Measurements from ENCODE around the gene KCNJ6. TPM values are rescaled to one million over a fixed set of nuclear protein-coding genes. Genes with fewer than 3 reads are reported as not detected.

The KCNJ6 gene
- total RNA-seq, 2 experiments from 2014 or later, result not detected

DNA sequence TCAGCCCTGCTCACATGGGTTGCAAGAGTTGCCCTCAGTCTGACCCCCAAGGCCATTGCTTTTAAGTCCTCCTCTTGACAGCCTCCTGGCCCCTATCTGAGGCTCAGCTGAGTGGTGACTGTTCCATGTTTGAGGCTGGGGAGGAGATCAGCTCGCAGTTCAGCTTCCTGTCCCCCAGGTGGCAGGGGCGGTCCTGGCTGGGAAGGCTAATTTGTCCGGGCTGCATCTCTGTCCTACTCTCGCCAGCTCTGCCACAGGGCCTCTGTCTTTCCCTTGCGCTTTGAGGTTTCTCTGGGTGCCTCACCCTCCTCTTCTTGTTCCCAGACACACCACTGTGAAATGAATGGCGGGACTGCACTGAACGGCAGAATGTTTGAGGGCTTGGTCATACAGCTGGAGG, 157.3 kb downstream of the KCNJ6 start:
- Mint-ChIP-seq H3K27me3 (no peaks in the 10 kb centered on the region), H3K36me3 (no peaks in the 10 kb centered on the region), H3K27ac (no peak overlapping the region), H3K4me3 (no peak overlapping the region), H3K4me1 (no peaks in the 10 kb centered on the region), H3K9me3 (ENCODE audit: low read depth) (no peaks in the 10 kb centered on the region)
- no peak for ATAC-seq
- no peak for DNase-seq
- CTCF ChIA-PET, result no interaction called here

DNA sequence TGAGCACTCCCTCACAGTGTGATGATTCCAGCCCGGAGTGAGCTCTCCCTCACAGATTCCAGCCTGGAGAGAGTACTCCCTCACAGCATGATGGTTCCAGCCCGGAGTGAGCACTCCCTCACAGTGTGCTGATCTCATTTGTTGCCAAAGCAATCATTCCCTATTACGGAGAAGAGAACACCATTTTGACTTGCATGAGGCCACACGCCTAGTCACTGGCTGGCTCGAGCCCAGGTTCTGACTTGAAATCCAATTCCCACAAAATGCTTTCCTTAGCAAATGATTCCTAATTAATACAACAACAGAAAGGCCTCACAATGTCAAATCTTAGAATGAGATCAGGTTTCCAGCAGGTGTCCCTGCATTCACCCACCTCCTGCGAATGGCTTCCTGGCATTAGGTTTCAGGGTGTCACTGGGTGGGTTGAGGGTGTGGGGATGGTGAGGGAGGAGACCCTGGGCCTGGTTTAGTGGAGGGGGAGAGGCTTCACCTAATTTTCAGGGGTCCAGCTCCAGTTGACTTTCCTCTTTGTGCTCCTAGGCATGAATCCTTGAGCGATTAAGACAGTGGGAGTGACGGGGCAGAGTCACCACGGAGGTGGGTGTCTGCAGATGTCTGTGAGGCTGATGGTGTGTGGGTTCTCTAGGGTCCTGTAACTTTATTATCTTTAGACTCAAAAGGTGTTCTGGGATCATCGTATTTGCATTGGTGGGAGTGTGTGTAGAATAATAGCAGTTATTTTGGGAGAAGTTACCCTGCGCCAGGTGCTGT, 158.5 kb downstream of the KCNJ6 start:
- DNase-seq (no peak), ATAC-seq (no peak)
- Mint-ChIP-seq H3K4me3 (no peak overlapping the region), H3K36me3 (no peaks in the 10 kb centered on the region), H3K27ac (no peak overlapping the region), H3K4me1 (no peaks in the 10 kb centered on the region), H3K27me3 (no peaks in the 10 kb centered on the region), H3K9me3 (ENCODE audit: low read depth) (no peaks in the 10 kb centered on the region)
- CTCF ChIA-PET, result no interaction called here

DNA sequence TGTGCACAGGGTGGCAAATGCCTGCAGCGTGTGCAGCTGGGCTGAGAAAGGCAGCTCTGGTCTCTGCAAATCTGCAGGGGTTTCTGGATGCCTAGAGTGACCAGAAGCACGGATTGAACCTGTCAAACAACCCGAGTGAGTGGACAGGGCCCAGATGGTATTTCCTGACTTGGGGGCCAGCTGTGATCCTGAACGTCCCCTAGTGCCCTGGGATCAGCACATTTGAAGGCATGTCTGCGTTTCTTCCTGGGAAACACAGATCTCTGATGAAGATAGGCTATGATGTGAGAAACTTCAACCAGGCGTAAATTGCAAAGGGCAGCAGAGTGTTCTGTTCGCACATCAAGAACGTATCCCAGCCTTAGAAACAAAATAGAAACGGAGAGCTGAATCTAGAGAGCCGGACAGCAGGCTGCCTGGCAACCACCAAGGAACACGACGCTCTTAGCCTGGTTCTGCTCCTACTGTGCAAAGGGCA, 163.1 kb downstream of the KCNJ6 start:
- Mint-ChIP-seq H3K27me3 (no peaks in the 10 kb centered on the region), H3K36me3 (no peaks in the 10 kb centered on the region), H3K4me1 (no peaks in the 10 kb centered on the region), H3K27ac (no peak overlapping the region), H3K9me3 (ENCODE audit: low read depth) (no peaks in the 10 kb centered on the region), H3K4me3 (no peak overlapping the region)
- ATAC-seq (no peak), DNase-seq (no peak)
- CTCF ChIA-PET, result no interaction called here

DNA sequence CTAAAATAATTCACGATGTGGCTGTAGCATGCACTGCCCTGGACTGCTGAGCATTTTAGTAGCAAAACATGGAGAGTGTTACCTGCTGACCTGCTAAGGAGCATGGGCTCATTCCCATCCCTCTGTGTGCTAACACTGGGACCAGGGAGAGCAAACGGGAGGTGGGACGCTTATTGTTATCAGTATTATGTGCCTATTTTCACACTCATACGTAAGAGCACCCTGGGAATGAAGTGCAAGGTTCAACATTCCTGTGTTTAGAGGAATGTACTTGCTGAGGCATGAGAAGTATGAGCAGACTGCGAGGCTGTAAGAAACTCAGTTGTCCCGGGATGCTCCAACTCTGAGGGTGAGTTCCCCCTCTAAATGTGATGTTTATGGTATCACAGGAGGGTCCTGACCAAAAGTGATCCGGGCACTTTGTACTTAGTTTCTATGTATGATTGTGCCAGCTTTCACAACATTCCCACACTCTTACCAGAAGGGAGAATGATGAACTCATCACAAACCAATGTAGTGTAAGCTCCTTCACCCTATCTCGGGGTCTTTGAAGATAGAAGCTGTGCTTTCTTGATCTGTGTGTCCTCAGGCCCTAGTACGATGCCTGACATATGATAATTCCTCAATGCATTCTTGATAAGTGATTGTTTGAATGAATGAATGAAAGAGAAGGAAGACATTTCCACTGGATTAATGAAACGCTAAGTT, 164.8 kb downstream of the KCNJ6 start:
- DNase-seq (no peak), ATAC-seq (no peak)
- Mint-ChIP-seq H3K4me1 (no peaks in the 10 kb centered on the region), H3K27ac (no peak overlapping the region), H3K9me3 (ENCODE audit: low read depth) (no peaks in the 10 kb centered on the region), H3K36me3 (no peaks in the 10 kb centered on the region), H3K4me3 (no peak overlapping the region), H3K27me3 (no peaks in the 10 kb centered on the region)
- CTCF ChIA-PET, result no interaction called here

DNA sequence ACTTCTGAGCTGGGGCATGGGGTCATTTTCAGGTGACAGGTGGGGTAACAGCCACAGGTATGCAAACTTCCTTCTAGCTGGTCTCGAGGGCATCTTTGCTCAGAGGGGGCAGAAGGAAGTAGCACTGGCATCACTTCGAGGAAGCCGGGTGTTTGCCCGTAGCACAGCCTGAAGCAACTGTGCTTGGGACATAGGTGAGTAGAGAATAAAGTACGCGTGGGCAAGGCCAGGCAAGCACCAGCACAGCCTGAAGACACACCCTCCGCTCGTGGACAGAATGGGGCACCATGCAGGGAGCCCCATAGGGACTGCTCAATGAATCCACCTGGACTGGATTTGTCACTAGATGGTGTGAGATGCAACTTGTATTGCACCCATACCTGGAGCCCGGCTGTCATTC, 167.1 kb downstream of the KCNJ6 start:
- no peak overlapping the region for H3K4me3 Mint-ChIP-seq
- CTCF ChIA-PET, result no interaction called here
- H3K36me3 Mint-ChIP-seq, result no peaks in the 10 kb centered on the region
- H3K27me3 Mint-ChIP-seq, result no peaks in the 10 kb centered on the region
- H3K4me1 Mint-ChIP-seq, result no peaks in the 10 kb centered on the region
- no peak for DNase-seq
- H3K9me3 Mint-ChIP-seq (ENCODE audit: low read depth), result no peaks in the 10 kb centered on the region
- no peak for ATAC-seq
- no peak overlapping the region for H3K27ac Mint-ChIP-seq

DNA sequence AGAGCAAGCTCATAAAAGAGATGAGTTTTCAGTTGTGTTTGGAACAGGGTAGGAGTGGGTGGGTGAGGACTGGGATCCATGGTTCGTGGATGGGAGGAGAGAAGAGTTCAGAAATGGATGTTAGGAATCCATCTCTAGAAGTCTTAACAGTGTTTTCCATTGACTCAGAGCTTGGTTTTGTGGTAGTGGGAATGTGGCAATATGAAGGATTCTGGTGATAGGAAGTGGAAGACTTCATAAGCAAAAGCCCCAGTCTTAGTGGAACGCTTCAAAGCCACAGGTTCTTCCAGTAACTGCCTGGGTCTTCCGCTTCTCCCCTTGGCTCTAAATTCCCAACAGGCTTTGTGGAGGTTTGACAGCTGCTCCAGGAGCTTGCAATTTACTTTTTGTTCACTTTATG, 167.9 kb downstream of the KCNJ6 start:
- Mint-ChIP-seq H3K4me3 (no peak overlapping the region), H3K27ac (no peak overlapping the region), H3K27me3 (no peaks in the 10 kb centered on the region), H3K36me3 (no peaks in the 10 kb centered on the region), H3K4me1 (no peaks in the 10 kb centered on the region), H3K9me3 (ENCODE audit: low read depth) (no peaks in the 10 kb centered on the region)
- CTCF ChIA-PET, result no interaction called here
- ATAC-seq, result no peak
- DNase-seq, result no peak

DNA sequence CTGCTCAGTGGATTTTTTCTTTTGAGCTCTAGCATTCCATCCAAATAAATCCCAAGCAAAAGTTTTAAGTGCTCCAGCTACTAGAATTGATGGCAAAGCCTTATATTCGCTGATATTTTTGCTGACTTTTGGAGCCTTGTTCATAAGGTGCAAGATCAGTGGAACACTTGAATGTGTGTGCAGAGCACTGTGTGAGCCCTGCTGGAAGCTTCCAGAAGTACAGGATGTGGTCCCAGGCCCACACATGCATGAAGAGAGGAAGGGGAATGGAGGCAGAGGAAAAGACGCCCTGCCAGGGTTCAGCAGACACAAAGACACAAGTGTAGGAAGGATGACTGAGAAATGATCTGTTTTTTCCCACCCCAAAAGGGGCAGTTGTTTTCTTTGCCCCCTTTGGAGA, 169.4 kb downstream of the KCNJ6 start:
- ATAC-seq (no peak), DNase-seq (no peak)
- no peak overlapping the region for H3K27ac Mint-ChIP-seq
- no peak overlapping the region for H3K4me3 Mint-ChIP-seq
- no peaks in the 10 kb centered on the region for H3K36me3 Mint-ChIP-seq
- H3K4me1 Mint-ChIP-seq, result no peaks in the 10 kb centered on the region
- no peaks in the 10 kb centered on the region for H3K9me3 Mint-ChIP-seq (ENCODE audit: low read depth)
- H3K27me3 Mint-ChIP-seq, result no peaks in the 10 kb centered on the region
- CTCF ChIA-PET, result no interaction called here

DNA sequence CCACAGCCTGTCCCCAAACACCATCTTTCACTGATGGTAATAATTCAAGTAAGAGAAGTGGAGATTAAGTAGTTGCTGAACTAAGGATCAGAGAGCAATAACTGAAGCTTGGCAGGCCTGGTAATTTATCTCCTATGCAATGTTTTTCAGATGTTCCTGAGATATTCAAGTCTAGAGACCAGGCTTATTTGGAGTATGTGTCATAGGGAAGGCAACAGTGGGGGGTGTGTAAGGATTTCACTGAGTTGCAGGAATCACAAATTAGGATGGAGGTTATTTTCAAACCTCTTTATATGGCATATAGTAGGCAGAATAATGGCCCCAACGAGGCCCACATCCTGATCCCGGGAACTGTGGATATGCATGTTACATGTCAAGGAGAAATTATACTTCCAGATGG, 171.7 kb downstream of the KCNJ6 start:
- CTCF ChIA-PET, result no interaction called here
- DNase-seq (no peak), ATAC-seq (no peak)
- no peaks in the 10 kb centered on the region for H3K9me3 Mint-ChIP-seq (ENCODE audit: low read depth)
- H3K27me3 Mint-ChIP-seq, result peaks cover under 1% of the 10 kb centered on the region
- no peaks in the 10 kb centered on the region for H3K4me1 Mint-ChIP-seq
- no peaks in the 10 kb centered on the region for H3K36me3 Mint-ChIP-seq
- no peak overlapping the region for H3K27ac Mint-ChIP-seq
- H3K4me3 Mint-ChIP-seq, result no peak overlapping the region

DNA sequence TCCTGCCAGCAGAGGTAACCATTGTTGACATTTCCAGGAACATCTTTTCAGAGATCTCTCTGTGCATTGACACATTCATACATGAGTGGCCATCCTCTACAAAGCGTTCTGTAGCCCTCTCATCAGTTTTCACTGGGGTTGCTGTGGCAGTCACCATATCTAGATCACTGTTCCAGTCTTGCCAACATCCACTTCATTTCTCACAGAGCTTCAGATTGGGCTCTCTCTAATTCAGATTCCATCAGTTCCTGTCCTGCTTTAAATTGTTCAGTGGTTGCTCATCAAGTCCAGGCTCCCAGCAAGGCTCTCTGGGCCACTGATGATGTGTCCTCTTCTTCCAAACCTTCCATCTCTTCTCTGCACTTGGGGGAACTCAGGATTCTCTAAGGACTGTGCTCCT, 173.7 kb downstream of the KCNJ6 start:
- no peak for ATAC-seq
- H3K9me3 Mint-ChIP-seq (ENCODE audit: low read depth), result no peaks in the 10 kb centered on the region
- no peaks in the 10 kb centered on the region for H3K4me1 Mint-ChIP-seq
- no peak overlapping the region for H3K27ac Mint-ChIP-seq
- H3K36me3 Mint-ChIP-seq, result no peaks in the 10 kb centered on the region
- H3K27me3 Mint-ChIP-seq, result peaks cover 10% of the 10 kb centered on the region
- CTCF ChIA-PET, result no interaction called here
- H3K4me3 Mint-ChIP-seq, result no peak overlapping the region
- no peak for DNase-seq

DNA sequence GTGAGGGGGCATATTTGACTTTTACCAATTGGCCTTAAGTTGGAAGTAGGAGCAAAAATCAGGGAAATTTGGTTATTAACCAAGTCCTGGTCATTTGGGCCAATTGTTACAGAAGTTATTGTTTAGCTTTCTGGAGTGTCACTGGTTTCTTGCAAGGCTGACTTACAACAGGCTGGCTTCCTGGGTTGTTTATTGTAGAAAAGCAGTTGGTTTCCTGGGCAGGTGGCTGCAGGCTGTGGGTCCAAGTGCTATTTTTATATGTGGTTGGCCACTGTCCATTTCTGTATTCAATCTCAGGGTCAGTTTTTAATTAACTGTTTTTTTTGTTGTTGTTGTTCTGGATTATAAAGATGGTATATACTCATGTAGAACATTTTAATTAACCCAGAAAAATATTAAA, 174.1 kb downstream of the KCNJ6 start:
- Mint-ChIP-seq H3K4me3 (no peak overlapping the region), H3K27me3 (peaks cover 10% of the 10 kb centered on the region), H3K9me3 (ENCODE audit: low read depth) (no peaks in the 10 kb centered on the region), H3K4me1 (no peaks in the 10 kb centered on the region), H3K27ac (no peak overlapping the region), H3K36me3 (no peaks in the 10 kb centered on the region)
- CTCF ChIA-PET, result no interaction called here
- DNase-seq (no peak), ATAC-seq (no peak)

DNA sequence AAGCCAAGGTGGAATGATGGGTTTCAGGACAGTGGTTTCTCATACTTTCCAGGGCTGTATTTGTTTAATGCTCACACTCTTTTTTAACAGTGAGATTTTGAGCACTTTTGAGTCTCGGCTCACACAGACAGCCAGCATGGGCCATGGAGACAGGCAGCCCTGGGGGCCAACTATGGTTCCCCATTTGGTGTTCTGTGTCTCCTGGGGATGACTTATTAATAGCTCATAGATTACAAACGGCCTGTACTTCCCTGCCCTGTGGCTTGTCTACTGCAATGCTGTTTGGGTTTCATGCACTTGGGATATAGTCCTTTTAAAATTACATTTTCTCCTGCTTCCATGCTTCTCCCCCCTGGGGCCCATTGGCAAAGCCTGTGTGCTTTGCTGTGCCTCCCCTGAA, 178.3 kb downstream of the KCNJ6 start:
- CTCF ChIA-PET, result no interaction called here
- H3K27me3 Mint-ChIP-seq, result peaks cover 10% of the 10 kb centered on the region
- no peaks in the 10 kb centered on the region for H3K36me3 Mint-ChIP-seq
- no peak overlapping the region for H3K27ac Mint-ChIP-seq
- no peak for ATAC-seq
- H3K4me1 Mint-ChIP-seq, result no peaks in the 10 kb centered on the region
- no peaks in the 10 kb centered on the region for H3K9me3 Mint-ChIP-seq (ENCODE audit: low read depth)
- DNase-seq, result no peak
- H3K4me3 Mint-ChIP-seq, result no peak overlapping the region

DNA sequence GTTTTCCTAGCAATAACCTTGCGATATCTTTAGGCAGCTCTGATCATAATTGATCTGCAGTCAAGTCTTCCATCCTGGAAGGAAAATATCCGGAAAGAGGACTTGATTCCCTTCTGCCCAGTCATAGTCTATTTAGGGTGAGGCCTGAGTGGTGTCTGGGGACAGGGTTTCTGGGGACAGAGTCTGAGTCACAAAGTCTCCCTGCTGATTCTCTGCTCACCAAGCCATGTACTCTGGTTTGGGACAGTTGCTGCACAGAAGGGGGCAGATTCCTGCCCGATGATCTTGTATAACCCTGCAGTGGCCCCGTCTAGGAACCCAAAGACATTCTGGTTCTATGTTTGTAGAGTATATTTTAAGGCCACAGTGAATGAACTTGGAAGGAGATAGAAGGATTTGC, 178.8 kb downstream of the KCNJ6 start:
- Mint-ChIP-seq H3K27ac (no peak overlapping the region), H3K4me1 (no peaks in the 10 kb centered on the region), H3K4me3 (no peak overlapping the region), H3K36me3 (no peaks in the 10 kb centered on the region), H3K27me3 (peaks cover 10% of the 10 kb centered on the region), H3K9me3 (ENCODE audit: low read depth) (no peaks in the 10 kb centered on the region)
- DNase-seq, result no peak
- ATAC-seq, result no peak
- CTCF ChIA-PET, result no interaction called here

DNA sequence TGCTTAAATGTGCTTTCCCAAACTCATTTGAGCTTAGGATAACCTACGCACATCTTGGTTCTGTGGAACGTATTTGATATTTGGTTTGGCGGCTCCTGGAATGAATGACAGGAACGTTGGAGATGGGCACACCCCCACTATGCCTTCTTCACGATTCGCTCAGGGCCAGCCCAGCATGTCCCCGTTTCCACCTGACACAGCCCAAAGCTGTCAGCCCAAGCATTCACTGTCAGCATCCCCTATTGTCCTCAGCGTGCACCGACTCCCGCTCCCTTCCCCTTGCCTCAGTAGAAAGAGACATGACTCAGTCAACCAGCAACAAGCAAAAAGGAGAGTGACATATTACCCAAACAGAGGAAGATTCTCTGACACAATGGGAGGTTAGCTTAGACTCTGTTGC, 181.4 kb downstream of the KCNJ6 start:
- no peaks in the 10 kb centered on the region for H3K9me3 Mint-ChIP-seq (ENCODE audit: low read depth)
- no peak overlapping the region for H3K27ac Mint-ChIP-seq
- no peak for DNase-seq
- H3K36me3 Mint-ChIP-seq, result no peaks in the 10 kb centered on the region
- no peak for ATAC-seq
- H3K4me1 Mint-ChIP-seq, result no peaks in the 10 kb centered on the region
- CTCF ChIA-PET, result no interaction called here
- H3K27me3 Mint-ChIP-seq, result peaks cover 13% of the 10 kb centered on the region
- H3K4me3 Mint-ChIP-seq, result no peak overlapping the region

DNA sequence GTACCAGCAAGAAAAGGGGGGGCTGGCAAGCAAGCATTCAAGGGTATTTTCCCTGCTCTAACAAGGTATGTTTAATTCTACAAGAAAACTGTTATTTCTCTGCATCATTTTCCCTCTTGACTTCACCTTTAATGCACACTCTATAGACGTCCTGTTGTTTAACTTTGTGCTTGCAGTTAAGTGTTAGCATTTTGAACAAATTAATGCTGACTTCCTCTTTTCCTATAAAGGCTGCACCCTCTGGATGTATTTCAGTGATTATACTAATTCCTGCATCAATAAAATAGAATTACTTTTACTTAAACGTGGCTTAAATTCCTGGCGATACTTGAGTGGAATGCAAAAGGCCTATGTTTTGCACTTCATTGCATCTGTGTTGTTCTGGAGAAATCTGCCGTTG, 183.3 kb downstream of the KCNJ6 start:
- CTCF ChIA-PET, result no interaction called here
- ATAC-seq (no peak), DNase-seq (no peak)
- H3K4me3 Mint-ChIP-seq, result no peak overlapping the region
- H3K36me3 Mint-ChIP-seq, result no peaks in the 10 kb centered on the region
- H3K27me3 Mint-ChIP-seq, result peaks cover 3% of the 10 kb centered on the region
- no peak overlapping the region for H3K27ac Mint-ChIP-seq
- H3K4me1 Mint-ChIP-seq, result no peaks in the 10 kb centered on the region
- H3K9me3 Mint-ChIP-seq (ENCODE audit: low read depth), result no peaks in the 10 kb centered on the region

Data from activated CD8-positive, alpha-beta memory T cell treated with anti-CD3 and anti-CD28 coated beads, Interleukin-2, amount 10 ng/mL, durations not matched to agents 7 days and 5 days (primary cell).